ENCODE results near the gene SLC39A10. TPM values are rescaled to one million over a fixed set of nuclear protein-coding genes. Genes with fewer than 3 reads are reported as not detected.

SLC39A10 gene
- total and polyA plus RNA-seq, 10 of the 15 experiments (the other 5 are each of a cell fraction or from before 2014, with no cell fraction given) = 2.0 to 23.6 (median 7.9) TPM

- TF ChIP-seq ZNF592 (IDR thresholded peaks at IDR 0.05) = no peak
Measured at GRCh38 chr2:195636890-195637289, 20.1 kb upstream of the SLC39A10 start (continued).

- POLR2A ChIA-PET = interaction anchor here (1.0 kb wide), 1 partner anchor 58 kb away, joined by 3 read pairs; no protein-coding TSS in a partner anchor
- CTCF ChIA-PET = interaction anchor here (1.1 to 2.1 kb wide), 2 partner anchors 22 to 104 kb away, joined by 3 to 4 read pairs; no protein-coding TSS in a partner anchor
- SMC1A ChIA-PET (ENCODE audit: uncharacterized antibody, unreplicated experiment) = interaction anchor here (2.4 kb wide), 1 partner anchor 18 kb away, joined by 6 read pairs; the partner anchor contains the start of gene SLC39A10
- no peak for FAIRE-seq
- WGBS (ENCODE audit: insufficient coverage, insufficient replicate concordance, low lambda C conversion rate, missing lambda C conversion rate) = 49% methylated on average over 4 of the region's 4 CpGs
- Histone ChIP-seq H3K4me3 (no peak overlapping the region), H3K27ac (ENCODE audit: control insufficient read depth, insufficient read depth) (no peak overlapping the region), H2AFZ (ENCODE audit: control insufficient read depth, low read depth, low read length) (no peak overlapping the region), H3K4me1 (ENCODE audit: control insufficient read depth, insufficient read depth, low read length) (no peaks in the 10 kb centered on the region), H3K9me3 (replicated peaks; ENCODE audit: control insufficient read depth, insufficient read depth, low read length) (no peaks in the 10 kb centered on the region; the same call in 2 of the 3 replicates), H3K9ac (ENCODE audit: control insufficient read depth, insufficient read depth, low read length) (no peak overlapping the region), H3K79me2 (ENCODE audit: control insufficient read depth, insufficient read depth, low read length) (no peaks in the 10 kb centered on the region), H4K20me1 (ENCODE audit: control insufficient read depth, insufficient read depth) (no peaks in the 10 kb centered on the region), H3K27me3 (replicated peaks in 1 of 2; ENCODE audit: control insufficient read depth in 2 of 2, insufficient read depth in 2 of 2, low read length in 1 of 2) (no peaks in the 10 kb centered on the region), H3K4me2 (ENCODE audit: control insufficient read depth, insufficient read depth) (no peak overlapping the region), H3K36me3 (ENCODE audit: control insufficient read depth in 2 of 2, insufficient read depth in 2 of 2, low read length in 1 of 2) (no peaks in the 10 kb centered on the region)
- RAD21 ChIA-PET (ENCODE audit: unreplicated experiment) = no interaction called here
- intact Hi-C loops (cut with micrococcal nuclease; ENCODE audit: unreplicated experiment) (no loop called here), in situ Hi-C loops (cut with MboI) (no loop called here)
- DNase-seq (ENCODE audit: low read depth, low spot score) = no peak
- BruUV-seq (replicated peaks) = no TSS peak
- no peak for ATAC-seq
- TF ChIP-seq ATF3 (IDR thresholded peaks at IDR 0.05; ENCODE audit: borderline replicate concordance, extremely low read depth, low read depth, low read length) = no peak
- TF ChIP-seq SREBF2 (IDR thresholded peaks at IDR 0.05; ENCODE audit: low read length) = no peak
- TF ChIP-seq NKRF (conservative IDR thresholded peaks at IDR 0.05) = no peak
- TF ChIP-seq FOS (IDR thresholded peaks at IDR 0.05; ENCODE audit: borderline replicate concordance, extremely low read depth, insufficient read length) = no peak
- TF ChIP-seq PAX5 (IDR thresholded peaks at IDR 0.05; ENCODE audit: borderline replicate concordance, low read depth, low read length) = no peak
- no peak for TF ChIP-seq HSF1 (IDR thresholded peaks at IDR 0.05; ENCODE audit: low read depth, low read length)
- TF ChIP-seq MLLT1 (IDR thresholded peaks at IDR 0.05) = no peak
- TF ChIP-seq ZNF384 (IDR thresholded peaks at IDR 0.05; ENCODE audit: borderline replicate concordance, low read depth, low read length) = no peak
- TF ChIP-seq CHD1 (IDR thresholded peaks at IDR 0.05; ENCODE audit: low read depth, low read length) = no peak
- no peak for TF ChIP-seq ZNF207 (IDR thresholded peaks at IDR 0.05; ENCODE audit: borderline replicate concordance)
- no peak for TF ChIP-seq ZBED1 (IDR thresholded peaks at IDR 0.05; ENCODE audit: borderline replicate concordance)
- TF ChIP-seq CREB1 (IDR thresholded peaks at IDR 0.05; ENCODE audit: low read depth) = no peak
Measured at GRCh38 chr2:195638750-195639149, 18.3 kb upstream of the SLC39A10 start.

Measured in GM12878 (cell line).